ENCODE results near the gene CTTN.

GRCh38 chr11:70460964-70461363 is 62.6 kb downstream of the CTTN start:
- no peak for TF ChIP-seq CTCF (conservative IDR thresholded peaks at IDR 0.05)
- no peak for TF ChIP-seq EZH2 (IDR thresholded peaks at IDR 0.05; ENCODE audit: low read depth)

Measured in PC-9 (cell line).